Measurements from ENCODE around the gene MAGEB3. TPM values are rescaled to one million over a fixed set of nuclear protein-coding genes. Genes with fewer than 3 reads are reported as not detected.

MAGEB3 gene
- total and polyA plus RNA-seq, 7 donors: not detected

DNA sequence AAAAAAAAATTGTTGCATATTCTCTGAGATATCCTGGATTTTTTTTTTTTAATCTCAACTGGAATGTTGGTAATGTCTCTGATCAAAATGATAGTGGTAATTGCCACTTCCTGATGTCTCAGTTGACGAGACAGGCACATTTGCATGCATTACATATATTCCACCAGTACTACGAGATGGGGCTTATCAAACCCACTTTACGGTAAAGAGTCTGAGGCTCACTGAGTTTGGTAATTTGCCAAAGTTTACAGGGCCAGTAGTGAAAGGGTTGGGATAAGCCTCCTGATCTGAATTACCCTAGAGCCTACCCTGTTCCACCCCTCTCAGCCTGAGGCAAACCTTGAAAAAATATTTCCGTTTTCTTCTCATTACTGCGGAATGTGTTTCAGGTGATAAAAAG lies 9.8 kb upstream of the MAGEB3 start:
- Histone ChIP-seq H3K27me3 (ENCODE audit: insufficient read depth in 3 of 3, low read length in 2 of 3) (no peaks in the 10 kb centered on the region), H3K36me3 (ENCODE audit: insufficient read depth in 1 of 2, low read depth in 1 of 2) (no peaks in the 10 kb centered on the region), H3K4me1 (no peaks in the 10 kb centered on the region), H3K4me3 (no peak overlapping the region), H3K9me3 (no peaks in the 10 kb centered on the region), H3K27ac (no peak overlapping the region)
- ATAC-seq (no peak), DNase-seq (no peak)
- TF ChIP-seq, protein P1, sequence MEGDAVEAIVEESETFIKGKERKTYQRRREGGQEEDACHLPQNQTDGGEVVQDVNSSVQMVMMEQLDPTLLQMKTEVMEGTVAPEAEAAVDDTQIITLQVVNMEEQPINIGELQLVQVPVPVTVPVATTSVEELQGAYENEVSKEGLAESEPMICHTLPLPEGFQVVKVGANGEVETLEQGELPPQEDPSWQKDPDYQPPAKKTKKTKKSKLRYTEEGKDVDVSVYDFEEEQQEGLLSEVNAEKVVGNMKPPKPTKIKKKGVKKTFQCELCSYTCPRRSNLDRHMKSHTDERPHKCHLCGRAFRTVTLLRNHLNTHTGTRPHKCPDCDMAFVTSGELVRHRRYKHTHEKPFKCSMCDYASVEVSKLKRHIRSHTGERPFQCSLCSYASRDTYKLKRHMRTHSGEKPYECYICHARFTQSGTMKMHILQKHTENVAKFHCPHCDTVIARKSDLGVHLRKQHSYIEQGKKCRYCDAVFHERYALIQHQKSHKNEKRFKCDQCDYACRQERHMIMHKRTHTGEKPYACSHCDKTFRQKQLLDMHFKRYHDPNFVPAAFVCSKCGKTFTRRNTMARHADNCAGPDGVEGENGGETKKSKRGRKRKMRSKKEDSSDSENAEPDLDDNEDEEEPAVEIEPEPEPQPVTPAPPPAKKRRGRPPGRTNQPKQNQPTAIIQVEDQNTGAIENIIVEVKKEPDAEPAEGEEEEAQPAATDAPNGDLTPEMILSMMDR (IDR thresholded peaks at IDR 0.05): no peak
- intact Hi-C loops (cut with DNase I): no loop called here
- WGBS, 3 donors: 80 to 90% (median 87%) methylated on average over 5 of the region's 5 CpGs

DNA sequence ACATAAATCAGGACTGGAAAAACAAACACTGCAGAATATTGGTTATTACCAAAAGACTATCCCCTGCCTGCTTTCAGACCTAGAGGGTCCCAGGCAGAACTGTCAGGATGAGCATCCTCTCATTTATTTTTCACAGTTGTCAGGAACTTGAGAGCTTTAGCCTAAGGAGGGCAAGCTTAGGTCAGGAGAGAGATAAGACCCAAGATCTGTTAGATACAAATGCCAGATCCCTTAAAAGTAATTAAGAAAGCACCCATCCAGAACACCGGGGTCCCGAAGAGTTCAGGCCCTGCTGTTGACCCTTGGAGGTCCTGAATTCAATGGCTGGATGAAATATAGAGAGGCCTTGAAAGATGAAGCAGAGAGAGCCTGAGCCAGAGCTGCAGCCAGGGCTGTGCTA lies 5.9 kb upstream of the MAGEB3 start:
- H3K4me3 ChIP-seq: no peak overlapping the region
- ATAC-seq: no peak
- no peaks in the 10 kb centered on the region for H3K27me3 ChIP-seq (ENCODE audit: insufficient read depth in 3 of 3, low read length in 2 of 3)
- intact Hi-C loops (cut with DNase I): no loop called here
- H3K36me3 ChIP-seq (ENCODE audit: insufficient read depth in 1 of 2, low read depth in 1 of 2): no peaks in the 10 kb centered on the region
- DNase-seq: no peak
- H3K4me1 ChIP-seq: no peaks in the 10 kb centered on the region
- H3K27ac ChIP-seq: no peak overlapping the region
- H3K9me3 ChIP-seq: no peaks in the 10 kb centered on the region
- TF ChIP-seq, protein P1 (IDR thresholded peaks at IDR 0.05): no peak
- WGBS, 3 donors: 17 to 57% (median 25%) methylated on average over 2 of the region's 2 CpGs

DNA sequence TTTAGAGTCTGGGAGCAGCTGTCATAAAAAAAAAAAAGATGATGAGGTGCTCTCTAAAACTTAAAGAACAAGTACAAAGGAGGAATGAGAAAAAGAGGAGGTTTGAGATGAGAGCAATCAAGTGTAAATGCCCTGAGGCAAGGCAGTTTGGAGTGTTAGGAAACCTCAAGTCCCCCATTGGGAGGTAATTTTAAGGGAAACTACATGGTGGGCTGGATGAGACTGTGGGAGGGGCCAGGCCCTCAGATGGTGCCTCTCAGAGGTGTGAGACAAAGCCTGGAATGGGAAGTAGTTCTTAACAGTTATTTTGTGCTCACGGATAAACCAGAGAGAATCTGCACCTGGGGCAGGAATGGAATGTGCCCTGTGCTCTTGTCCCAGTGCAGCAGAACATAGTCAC lies 1.9 kb upstream of the MAGEB3 start:
- H3K4me3 ChIP-seq: no peak overlapping the region
- DNase-seq: no peak
- H3K27ac ChIP-seq: no peak overlapping the region
- no peak for ATAC-seq
- TF ChIP-seq, protein P1 (IDR thresholded peaks at IDR 0.05): no peak
- intact Hi-C loops (cut with DNase I): no loop called here
- 16 to 33% (median 23%) methylated on average over 1 of the region's 1 CpG for WGBS, 3 donors
- H3K9me3 ChIP-seq: no peaks in the 10 kb centered on the region
- H3K27me3 ChIP-seq (ENCODE audit: insufficient read depth in 3 of 3, low read length in 2 of 3): no peaks in the 10 kb centered on the region
- H3K36me3 ChIP-seq (ENCODE audit: insufficient read depth in 1 of 2, low read depth in 1 of 2): no peaks in the 10 kb centered on the region
- no peaks in the 10 kb centered on the region for H3K4me1 ChIP-seq

DNA sequence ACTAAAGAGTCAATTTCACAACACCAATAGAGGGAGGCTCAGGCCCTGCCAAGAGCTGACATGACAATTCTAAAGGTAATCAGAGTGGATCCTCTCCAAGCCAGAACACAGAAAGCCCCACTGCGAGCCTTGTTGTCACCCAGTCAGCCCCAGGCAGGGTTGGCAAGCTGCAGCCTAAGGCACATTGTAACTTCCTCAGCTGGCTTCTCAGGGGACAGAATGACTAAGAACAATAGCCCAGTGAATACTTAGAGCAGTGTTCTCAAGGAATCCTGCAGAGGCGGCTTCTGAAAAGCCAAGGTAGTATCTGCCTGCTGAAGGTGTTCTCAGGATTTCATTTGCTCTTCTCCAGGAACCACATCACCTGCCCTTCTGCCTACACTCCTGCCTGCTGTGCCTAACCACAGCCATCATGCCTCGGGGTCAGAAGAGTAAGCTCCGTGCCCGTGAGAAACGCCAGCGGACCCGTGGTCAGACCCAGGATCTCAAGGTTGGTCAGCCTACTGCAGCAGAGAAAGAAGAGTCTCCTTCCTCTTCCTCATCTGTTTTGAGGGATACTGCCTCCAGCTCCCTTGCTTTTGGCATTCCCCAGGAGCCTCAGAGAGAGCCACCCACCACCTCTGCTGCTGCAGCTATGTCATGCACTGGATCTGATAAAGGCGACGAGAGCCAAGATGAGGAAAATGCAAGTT lies 11.4 kb downstream of the MAGEB3 start, which contains the start of gene MAGEB4:
Gene MAGEB4, plus strand, starts transcription at position 277 of the 692 bp plus-strand sequence. Its CDS starts 136 bp downstream, at position 413.
- Histone ChIP-seq H3K27me3 (ENCODE audit: insufficient read depth in 3 of 3, low read length in 2 of 3) (peaks cover 0 to 8% (median 0%) of the 10 kb centered on the region in 3 donors), H3K4me3 (no peak within 1 kb of the TSS), H3K4me1 (no peaks in the 10 kb centered on the region), H3K36me3 (ENCODE audit: insufficient read depth in 1 of 2, low read depth in 1 of 2) (no peaks in the 10 kb centered on the region), H3K27ac (no peak within 1 kb of the TSS), H3K9me3 (no peaks in the 10 kb centered on the region)
- no peak for ATAC-seq
- TF ChIP-seq, protein P1 (IDR thresholded peaks at IDR 0.05): no peak
- WGBS, 3 donors: 86 to 92% (median 87%) methylated on average over 10 of the region's 10 CpGs
- no peak for DNase-seq
- intact Hi-C loops (cut with DNase I): no loop called here

Data from psoas muscle (tissue), 8 donors.